GM06990 (cell line): ENCODE results near the gene RAB36.

Experiments
- DNase-seq: peaks from one replicate; pipeline ENCODE4 v3.0.0-alpha.2; 2011; ENCODE audit not compliant: insufficient read length; ENCODE audit errors: extremely low read depth
- H3K27me3 ChIP-seq: replicated peaks from 2 replicates; pipeline ENCODE4 v1.6.0; 2011; ENCODE audit warnings: low read length; ENCODE audit not compliant: control insufficient read depth, insufficient read depth
- H3K36me3 ChIP-seq: 2 replicates; pipeline ENCODE4 v1.5.1; 2011; ENCODE audit warnings: low read length; ENCODE audit not compliant: control insufficient read depth, insufficient read depth
- H3K4me3 ChIP-seq: replicated peaks from 2 replicates; pipeline ENCODE4 v1.5.1; 2011; ENCODE audit warnings: low read depth, mild to moderate bottlenecking, control low read depth, low read length
- CTCF ChIP-seq: IDR thresholded peaks from 2 replicates; pipeline ENCODE4 v1.5.1; 2011; ENCODE audit warnings: low read length, control low read depth, mild to moderate bottlenecking, inconsistent platforms; ENCODE audit not compliant: insufficient read depth, poor library complexity, severe bottlenecking

Gene RAB36

GRCh38 chr22:23099531-23099804 lies 45.8 kb upstream of the RAB36 start:
- Histone ChIP-seq H3K4me3 (no peak overlapping the region), H3K27me3 (no peaks in the 10 kb centered on the region), H3K36me3 (no peaks in the 10 kb centered on the region)
- no peak for DNase-seq
- TF ChIP-seq CTCF, result no peak

- no peak for DNase-seq
- Histone ChIP-seq H3K4me3 (no peak overlapping the region), H3K27me3 (no peaks in the 10 kb centered on the region), H3K36me3 (no peaks in the 10 kb centered on the region)
- TF ChIP-seq CTCF, result no peak
These were observed 45.0 kb upstream of the RAB36 start for GRCh38 chr22:23100124-23100801.

- Histone ChIP-seq H3K4me3 (no peak overlapping the region), H3K27me3 (no peaks in the 10 kb centered on the region), H3K36me3 (no peaks in the 10 kb centered on the region)
- no peak for TF ChIP-seq CTCF
- DNase-seq, result no peak
These were observed 43.8 kb upstream of the RAB36 start for GRCh38 chr22:23101524-23101923.

- H3K27me3 ChIP-seq, result no peaks in the 10 kb centered on the region
- DNase-seq, result no peak
- H3K4me3 ChIP-seq, result no peak overlapping the region
- TF ChIP-seq CTCF, result no peak
- no peaks in the 10 kb centered on the region for H3K36me3 ChIP-seq
These were observed 43.1 kb upstream of the RAB36 start for GRCh38 chr22:23102002-23102655.

- Histone ChIP-seq H3K36me3 (no peaks in the 10 kb centered on the region), H3K4me3 (no peak overlapping the region), H3K27me3 (no peaks in the 10 kb centered on the region)
- DNase-seq, result no peak
- no peak for TF ChIP-seq CTCF
These were observed 42.5 kb upstream of the RAB36 start for GRCh38 chr22:23102776-23103175.
